Measurements from ENCODE around the gene TRMT61A.

TRMT61A gene

DNA sequence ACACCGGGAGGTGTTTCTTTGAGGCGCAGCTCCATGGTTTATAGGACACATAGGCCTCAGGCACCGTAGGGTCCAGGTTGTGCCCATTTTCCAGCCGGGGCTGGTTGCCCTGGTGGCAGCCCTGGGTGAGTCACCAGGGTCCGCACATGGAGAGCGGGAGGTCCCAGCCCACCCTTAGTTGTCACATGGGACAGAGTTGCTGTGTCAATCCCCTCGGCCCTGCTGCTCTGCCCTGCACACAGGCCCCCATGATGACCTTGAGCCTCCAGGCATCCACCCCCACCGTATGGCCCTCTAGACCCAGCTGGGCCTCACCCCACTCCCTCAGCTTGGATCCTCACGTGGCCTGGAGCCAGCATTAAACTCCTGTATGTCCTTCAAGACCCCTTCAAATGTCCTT, 7.7 kb downstream of the TRMT61A start:
- DNase-seq: no peak

DNA sequence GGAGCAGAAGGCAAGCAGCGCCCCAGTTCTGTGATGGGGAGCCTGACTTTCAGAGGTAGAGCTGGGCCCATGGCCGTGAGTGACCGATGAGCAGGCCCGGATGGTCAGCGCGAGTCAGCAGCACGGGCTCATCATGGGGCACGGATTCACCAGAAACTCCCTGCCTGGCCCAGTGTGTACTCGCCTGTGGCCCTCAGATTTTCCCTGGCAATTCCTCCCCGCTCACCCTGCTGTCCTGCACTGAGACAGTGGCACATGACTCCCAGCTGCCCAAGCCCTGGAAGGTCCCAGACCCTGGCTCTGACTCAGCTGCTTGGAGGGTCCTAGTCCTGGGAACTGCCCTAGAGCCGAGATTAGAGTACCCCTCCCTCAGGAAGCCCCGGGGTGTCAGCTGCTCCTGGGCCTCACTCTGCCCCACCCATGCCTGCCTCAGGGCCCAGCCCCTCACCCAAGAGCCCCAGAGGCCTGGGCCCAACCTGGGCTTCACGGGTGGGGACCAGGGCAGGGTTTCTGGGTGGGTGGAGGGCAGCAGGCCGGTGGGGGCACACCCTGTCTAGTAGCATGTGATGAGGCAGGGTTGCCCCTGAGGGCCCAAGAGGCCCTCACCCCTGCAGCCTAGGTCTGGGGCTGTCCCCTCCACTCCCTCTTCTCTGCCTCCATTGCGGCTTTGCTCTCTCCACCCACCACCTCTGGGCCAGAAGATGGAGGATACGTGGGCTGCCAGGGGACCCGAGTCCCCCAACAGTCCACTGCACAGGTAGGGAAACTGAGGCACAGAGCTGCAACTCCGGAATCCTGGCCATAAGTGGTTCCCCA, 8.4 kb downstream of the TRMT61A start:
- no peak for DNase-seq

- DNase-seq: no peak
These were observed 9.5 kb downstream of the TRMT61A start for GRCh38 chr14:103538291-103539055.

- DNase-seq: no peak
These were observed 10.2 kb downstream of the TRMT61A start for GRCh38 chr14:103539056-103539825.

DNA sequence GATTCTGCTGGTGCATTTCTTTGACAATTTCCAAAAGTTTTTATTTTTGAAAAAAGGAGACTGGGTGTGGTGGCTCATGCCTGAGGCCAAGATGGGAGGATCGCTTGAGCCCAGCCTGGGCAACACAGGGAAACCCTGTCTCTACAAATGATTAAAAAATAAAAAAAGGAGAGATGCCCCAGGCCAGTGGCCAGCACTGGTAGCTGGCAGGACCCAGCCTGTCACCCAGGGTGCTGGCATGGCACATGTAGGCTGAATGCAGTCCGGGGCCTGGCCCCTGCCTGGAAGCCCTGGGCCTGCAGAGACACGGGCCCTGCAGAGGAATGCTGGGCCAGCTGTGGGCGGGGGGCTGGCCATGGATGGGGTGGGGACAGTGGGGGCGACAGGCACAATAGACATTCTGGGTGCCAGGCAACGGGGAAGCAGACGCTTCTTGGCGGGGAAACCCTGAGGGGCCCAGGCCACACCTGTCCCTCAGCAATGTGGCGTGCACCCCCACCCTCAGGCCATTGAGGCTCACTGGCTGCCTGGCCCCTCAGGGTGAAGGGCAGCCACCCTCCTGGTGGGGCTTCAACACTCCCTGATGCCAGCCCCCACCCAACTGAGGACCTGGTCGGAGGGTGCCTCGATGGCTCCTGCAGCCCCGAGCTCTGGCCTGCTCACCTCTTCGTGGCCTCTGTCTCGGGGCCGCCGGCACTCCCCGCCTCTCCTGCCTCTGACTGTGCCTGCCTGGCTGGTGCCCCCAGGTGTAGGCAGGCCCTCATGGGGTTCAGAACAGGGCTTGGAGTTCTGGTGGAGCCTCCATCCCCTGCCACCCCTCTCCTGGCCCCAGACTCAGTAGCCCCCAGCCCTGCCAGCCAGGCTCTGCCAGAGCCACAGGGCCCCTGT, 12.1 kb downstream of the TRMT61A start:
- DNase-seq: no peak

DNA sequence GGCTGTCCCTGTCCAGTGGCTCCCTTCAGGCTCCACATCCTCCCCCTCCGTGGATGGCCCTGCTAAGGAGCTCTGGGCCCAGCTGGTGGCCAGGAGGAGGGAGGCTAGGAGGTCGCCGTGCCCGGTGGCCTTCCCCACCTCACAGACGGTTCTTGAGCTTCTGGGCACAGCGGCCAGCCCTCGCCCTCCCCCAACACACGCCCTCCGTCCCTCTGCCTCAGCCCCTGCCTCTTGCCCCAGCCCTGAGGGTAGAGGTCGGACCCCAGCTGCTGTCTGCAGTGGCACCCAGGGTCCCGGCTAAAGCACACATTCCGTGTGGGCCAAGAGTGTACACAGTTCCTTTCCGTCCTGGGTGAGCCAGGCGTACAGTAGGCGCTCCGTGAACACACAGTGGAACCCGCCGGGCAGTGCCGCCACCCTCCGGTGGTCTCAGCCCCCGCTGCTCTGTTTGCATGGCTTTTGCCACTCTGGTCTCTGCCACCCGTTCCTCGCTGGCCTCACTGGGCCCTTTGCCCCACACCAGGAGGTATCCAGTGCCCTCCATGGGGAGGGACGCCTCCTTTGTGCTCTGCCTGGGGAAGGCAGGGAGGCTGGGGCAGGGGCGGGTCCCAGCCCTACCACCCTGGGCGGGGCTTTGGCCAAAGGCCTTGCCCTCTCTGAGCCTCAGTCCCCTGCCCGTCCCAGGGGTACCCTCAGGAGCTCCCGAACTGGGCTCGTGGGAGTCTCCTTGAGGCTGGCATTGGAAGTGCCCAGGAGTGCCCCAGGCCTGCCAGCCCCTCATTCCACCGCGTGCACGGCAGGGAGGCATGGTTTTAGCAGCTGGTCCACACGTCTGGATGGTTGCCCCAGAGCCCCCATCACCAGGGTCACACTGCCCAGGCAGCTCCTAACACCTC, 13.0 kb downstream of the TRMT61A start:
- DNase-seq: no peak

DNA sequence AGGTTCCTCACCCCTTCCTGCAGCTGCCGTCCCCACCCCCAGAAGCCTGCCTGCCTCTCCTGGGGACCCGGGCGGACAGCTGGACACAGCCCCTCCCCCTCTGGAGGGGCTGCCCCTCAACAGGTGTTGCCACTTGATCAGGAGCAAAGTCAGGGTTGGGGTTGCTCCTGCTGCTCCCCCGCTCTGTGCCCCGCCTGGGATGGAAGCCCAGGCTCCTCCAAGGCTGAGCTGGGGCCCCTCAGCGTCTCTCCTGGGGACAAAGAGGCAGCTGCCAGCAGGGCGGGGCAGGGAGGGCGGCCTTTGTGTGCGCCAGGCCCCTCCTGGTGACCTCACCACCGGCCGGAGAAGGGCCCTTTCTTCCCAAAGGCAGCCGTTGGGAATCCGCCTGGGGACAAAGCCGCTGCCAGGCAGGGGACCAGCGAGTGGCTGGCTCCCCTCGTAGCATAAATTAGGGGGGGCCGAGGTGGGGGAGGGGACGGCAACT, 13.7 kb downstream of the TRMT61A start:
- DNase-seq: no peak

- no peak for DNase-seq
These were observed 14.1 kb downstream of the TRMT61A start for GRCh38 chr14:103543140-103543539.

- DNase-seq: no peak
These were observed 14.9 kb downstream of the TRMT61A start for GRCh38 chr14:103543721-103544387.

- DNase-seq: no peak
These were observed 15.6 kb downstream of the TRMT61A start for GRCh38 chr14:103544388-103545218.

DNA sequence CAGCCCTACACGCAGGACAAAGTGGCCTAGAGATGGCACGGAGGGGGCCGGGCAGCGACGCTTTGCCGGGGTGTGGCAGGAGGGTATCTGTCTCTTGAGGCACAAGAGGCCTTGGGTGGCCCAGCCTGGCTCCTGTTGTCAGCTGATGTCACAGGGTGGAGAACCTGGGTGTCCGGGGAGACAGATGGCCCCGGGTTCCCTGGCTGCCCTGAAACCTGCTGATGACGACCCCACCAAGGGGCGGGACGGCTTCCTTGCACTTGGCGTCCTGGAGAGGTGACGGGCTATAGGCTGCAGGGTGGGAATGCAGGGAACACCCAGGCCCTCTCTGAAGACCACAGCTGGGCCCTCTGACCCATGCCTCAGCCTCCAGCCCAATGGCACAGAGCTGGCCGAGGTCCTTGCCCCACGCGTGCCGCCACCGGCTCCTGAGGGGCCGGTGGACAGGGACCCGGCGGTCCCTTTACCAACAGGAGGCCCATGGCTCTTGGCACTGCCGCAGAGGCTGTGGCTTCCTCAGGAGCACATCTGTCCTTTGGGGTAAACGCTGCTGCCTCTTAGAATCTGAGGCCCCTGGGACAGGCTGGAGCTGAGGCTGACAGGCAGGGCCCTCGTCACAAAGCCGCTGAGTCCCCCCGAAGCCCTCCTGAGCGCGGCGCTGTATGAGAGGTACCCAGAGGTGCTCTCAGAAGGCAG, 16.4 kb downstream of the TRMT61A start:
- no peak for DNase-seq

DNA sequence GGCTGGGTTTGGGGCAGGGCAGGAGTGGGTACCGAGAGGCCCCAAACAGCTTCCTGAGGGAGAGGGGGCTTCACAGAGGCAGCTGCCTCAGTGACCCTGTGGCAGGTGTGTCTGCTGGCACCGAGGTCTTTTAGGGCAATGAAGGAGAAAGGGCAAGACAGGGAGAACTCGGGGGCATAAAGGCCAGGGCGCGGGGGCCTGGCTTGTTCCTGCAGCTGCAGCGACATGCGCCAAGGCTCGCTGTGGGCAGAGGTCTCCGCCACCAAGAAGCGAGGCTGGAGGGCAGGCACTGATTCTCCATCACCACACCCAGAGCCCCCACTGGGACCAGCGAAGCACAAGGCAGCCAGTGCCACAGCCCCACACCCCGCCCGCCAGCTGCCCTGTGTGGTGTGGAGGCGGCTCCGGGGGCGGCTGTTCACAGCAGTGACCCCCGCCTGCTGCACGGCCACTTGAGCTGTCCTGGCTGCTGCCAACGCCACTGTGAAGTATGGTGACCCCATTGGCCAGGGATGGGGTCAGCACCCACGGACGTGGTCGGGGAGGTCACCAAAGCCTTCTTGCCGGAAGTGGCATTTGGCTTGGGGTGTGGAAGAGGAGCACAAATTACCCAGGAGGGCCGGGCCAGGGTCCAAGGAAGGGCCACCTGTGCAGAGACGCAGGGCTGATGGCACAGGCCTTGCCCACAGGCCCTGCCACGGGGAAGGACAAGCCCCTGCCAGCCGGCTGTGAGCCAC, 17.1 kb downstream of the TRMT61A start:
- DNase-seq: no peak

DNA sequence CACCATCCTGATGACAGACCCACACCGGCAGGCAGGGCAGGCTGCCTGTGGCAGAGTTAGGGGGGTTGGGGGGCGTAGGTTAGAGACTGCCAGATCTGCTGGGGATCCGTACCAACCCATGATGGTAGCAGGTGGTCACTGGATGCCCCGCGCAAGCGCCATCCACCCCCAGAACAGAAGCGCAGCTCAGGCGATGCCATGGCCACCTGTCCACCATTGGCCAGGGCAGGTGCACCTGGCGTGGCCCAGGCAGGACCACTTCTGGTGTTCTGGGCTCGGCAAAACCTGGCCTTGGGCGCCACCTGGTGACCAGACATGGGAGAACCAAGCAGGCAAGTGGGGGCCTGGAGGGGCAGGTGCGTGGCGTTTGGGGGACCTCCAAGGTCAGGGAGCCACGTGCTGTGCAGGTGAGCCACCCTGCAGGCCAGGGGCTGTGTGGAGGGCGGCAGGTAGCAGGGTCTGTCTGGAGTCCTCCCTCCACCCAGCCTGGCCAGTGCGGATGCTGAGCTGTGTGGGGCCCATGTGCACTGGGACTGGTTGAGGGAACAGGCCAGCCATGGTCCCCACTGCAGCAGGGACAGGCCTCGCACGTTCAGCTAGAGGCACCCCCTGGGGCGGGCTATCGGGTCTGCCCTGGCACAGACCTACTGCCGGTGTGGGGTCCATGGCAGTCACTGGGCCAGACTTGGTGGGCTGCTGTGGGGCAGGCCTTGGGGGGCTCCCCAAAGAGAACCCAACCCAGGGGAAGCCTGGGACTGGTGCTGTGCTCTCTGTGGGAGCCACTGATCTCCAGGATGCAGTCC, 17.9 kb downstream of the TRMT61A start:
- peak; percentile 85 for DNase-seq

GRCh38 chr14:103547455-103547940, 18.5 kb downstream of the TRMT61A start:
- no peak for DNase-seq

GRCh38 chr14:103547941-103548462, 19.0 kb downstream of the TRMT61A start:
- DNase-seq: no peak

DNA sequence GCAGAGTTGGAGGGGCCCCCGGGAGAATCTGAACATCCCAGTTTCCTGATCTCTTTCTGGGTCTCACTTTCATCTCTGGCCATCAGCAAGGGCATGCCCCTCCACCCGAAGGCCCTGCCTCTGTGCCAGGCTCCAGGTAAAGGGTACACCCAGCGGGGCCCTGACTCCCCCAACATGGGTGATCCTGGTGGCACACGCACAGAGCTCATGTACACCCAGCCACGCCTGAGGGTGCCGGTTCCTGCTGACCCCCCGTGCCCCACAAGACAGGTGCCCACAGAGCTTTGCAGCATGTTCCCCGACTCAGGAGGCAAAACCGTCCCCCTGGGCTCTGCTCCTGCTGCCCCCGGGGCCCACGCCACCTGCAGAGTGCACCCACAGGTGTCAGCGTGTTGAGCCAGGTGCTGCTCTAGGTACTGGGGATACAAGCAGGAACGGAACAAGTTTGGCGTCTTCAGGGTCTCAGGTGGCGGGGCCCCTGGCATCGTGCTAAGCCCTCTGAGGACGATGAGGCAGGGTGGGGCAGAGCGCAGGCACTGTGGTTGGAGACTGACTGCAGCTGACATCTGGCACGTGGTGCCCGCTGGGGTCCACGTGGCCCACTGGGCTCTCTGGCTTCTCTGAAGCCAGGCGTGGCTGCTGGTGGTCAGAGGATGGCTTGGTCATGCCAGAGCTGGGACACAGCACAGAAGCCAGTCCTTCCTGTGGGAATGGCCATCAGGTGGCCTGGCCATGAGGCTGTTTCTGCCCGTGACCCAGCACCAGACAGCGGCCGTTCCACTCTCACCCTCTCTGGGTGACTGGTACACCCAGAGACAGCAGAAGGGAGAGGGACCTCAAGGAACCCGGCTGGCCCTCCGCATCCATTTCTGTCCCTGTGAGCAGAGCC, 19.7 kb downstream of the TRMT61A start:
- DNase-seq: no peak
